Fibroblast of the conjunctiva (primary cell): Measurements from ENCODE around the gene HOPX.
A peak's percentile ranks its signal among the peaks of the same experiment; 100 is the strongest.
"Not testable (repeated sequence)": the region's sequence is repeated elsewhere in the genome, so short reads cannot be mapped to it uniquely, and the experiment has no call there.

Experiments
- DNase-seq: peaks from one replicate; pipeline ENCODE4 v3.0.0-alpha.2; 2010; ENCODE audit warnings: low read depth

HOPX gene

GRCh38 chr4:56654238-56654632, 26.9 kb downstream of the HOPX start:
- DNase-seq, result no peak

GRCh38 chr4:56653461-56654237, 27.4 kb downstream of the HOPX start:
- no peak for DNase-seq

GRCh38 chr4:56652196-56652595, 28.9 kb downstream of the HOPX start:
- no peak for DNase-seq

GRCh38 chr4:56651056-56651350, 30.1 kb downstream of the HOPX start:
- DNase-seq, result no peak

- DNase-seq, result no peak
These were observed 30.6 kb downstream of the HOPX start for GRCh38 chr4:56650262-56651055.

GRCh38 chr4:56649445-56650261, 31.4 kb downstream of the HOPX start:
- no peak for DNase-seq

- DNase-seq, result no peak
These were observed 32.3 kb downstream of the HOPX start for GRCh38 chr4:56648824-56649151.

GRCh38 chr4:56648021-56648823, 32.9 kb downstream of the HOPX start:
- DNase-seq, result no peak

GRCh38 chr4:56646341-56646740, 34.8 kb downstream of the HOPX start:
- DNase-seq, result no peak

- no peak for DNase-seq
These were observed 37.5 kb downstream of the HOPX start for GRCh38 chr4:56643596-56643995.

GRCh38 chr4:56641494-56642051, 39.5 kb downstream of the HOPX start:
- peak; percentile 79 for DNase-seq

GRCh38 chr4:56640621-56641493, 40.2 kb downstream of the HOPX start:
- no peak for DNase-seq

- no peak for DNase-seq
These were observed 43.3 kb downstream of the HOPX start for GRCh38 chr4:56637791-56638190.

- DNase-seq, result no peak
These were observed 43.9 kb downstream of the HOPX start for GRCh38 chr4:56637154-56637553.

- DNase-seq, result not testable (repeated sequence)
These were observed 46.1 kb downstream of the HOPX start for GRCh38 chr4:56634954-56635353.

GRCh38 chr4:56633486-56633885, 47.6 kb downstream of the HOPX start:
- no peak for DNase-seq

GRCh38 chr4:56630876-56631666, 50.0 kb downstream of the HOPX start:
- DNase-seq, result peak; percentile 21

GRCh38 chr4:56628592-56628991, 52.5 kb downstream of the HOPX start:
- no peak for DNase-seq

- no peak for DNase-seq
These were observed 53.1 kb downstream of the HOPX start for GRCh38 chr4:56627985-56628384.

GRCh38 chr4:56627375-56627774, 53.7 kb downstream of the HOPX start:
- no peak for DNase-seq
